ENCODE measurements around the gene CBX3. TPM values are rescaled to one million over a fixed set of nuclear protein-coding genes. Genes with fewer than 3 reads are reported as not detected.
A peak's percentile ranks its signal among the peaks of the same experiment; 100 is the strongest.

CBX3 gene
- total and polyA plus RNA-seq, 10 of the 15 experiments (the other 5 are each of a cell fraction or from before 2014, with no cell fraction given) = 153 to 307 (median 225) TPM

GRCh38 chr7:26198133-26198780 lies 3.3 kb upstream of the CBX3 start (continued):
- TF ChIP-seq ZBTB40 (IDR thresholded peaks at IDR 0.05; ENCODE audit: borderline replicate concordance) (no peak), SUZ12 (IDR thresholded peaks at IDR 0.05; ENCODE audit: unreplicated experiment) (no peak)
- TF ChIP-seq, protein P1, sequence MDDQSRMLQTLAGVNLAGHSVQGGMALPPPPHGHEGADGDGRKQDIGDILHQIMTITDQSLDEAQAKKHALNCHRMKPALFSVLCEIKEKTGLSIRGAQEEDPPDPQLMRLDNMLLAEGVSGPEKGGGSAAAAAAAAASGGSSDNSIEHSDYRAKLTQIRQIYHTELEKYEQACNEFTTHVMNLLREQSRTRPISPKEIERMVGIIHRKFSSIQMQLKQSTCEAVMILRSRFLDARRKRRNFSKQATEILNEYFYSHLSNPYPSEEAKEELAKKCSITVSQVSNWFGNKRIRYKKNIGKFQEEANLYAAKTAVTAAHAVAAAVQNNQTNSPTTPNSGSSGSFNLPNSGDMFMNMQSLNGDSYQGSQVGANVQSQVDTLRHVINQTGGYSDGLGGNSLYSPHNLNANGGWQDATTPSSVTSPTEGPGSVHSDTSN (IDR thresholded peaks at IDR 0.05; ENCODE audit: insufficient replicate concordance, low read depth, low read length) = no peak

DNA sequence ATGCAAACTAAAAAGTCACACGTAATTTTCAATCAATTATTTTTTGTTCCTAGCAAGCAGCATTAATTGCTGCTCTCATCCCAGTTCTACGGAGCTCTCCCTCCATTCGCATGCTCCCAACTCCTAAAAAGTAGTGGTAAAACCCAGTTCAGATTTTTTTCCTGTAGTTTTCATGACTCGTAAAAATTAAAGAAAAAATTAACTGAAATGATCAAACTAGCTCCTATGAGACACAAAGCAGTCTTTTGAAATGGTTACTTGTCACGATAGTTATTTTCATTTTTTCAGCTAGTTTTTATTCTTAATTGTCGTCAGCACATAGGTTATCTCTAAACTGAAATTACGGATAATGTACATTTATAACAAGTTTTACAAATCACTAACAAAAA lies 2.8 kb upstream of the CBX3 start:
- ChIA-PET POLR2A (interaction anchor here (0.6 to 12.7 kb wide), 9 partner anchors 28 to 232 kb away, joined by 3 to 206 read pairs (median 4); partner anchors contain the start of gene NFE2L3), SMC1A (ENCODE audit: uncharacterized antibody, unreplicated experiment) (interaction anchor here (0.6 to 11.0 kb wide), 22 partner anchors 10 to 337 kb away, joined by 3 to 198 read pairs (median 7); partner anchors contain the start of gene NFE2L3), RAD21 (ENCODE audit: unreplicated experiment) (interaction anchor here (0.8 to 12.7 kb wide), 18 partner anchors 10 to 310 kb away, joined by 3 to 164 read pairs (median 7); partner anchors contain the start of genes NFE2L3 and SNX10), CTCF (interaction anchor here (0.5 to 13.1 kb wide), 21 partner anchors 11 to 305 kb away, joined by 3 to 203 read pairs (median 7); partner anchors contain the start of genes NFE2L3 and SNX10)
- Histone ChIP-seq H3K27ac (ENCODE audit: control insufficient read depth, insufficient read depth) (peak overlapping the region; percentile 94), H3K4me3 (peak overlapping the region; percentile 98), H3K9ac (ENCODE audit: control insufficient read depth, insufficient read depth, low read length) (peak overlapping the region; percentile 98), H3K4me2 (ENCODE audit: control insufficient read depth, insufficient read depth) (peak overlapping the region; percentile 31; the same call in 1 of the 2 replicates), H3K36me3 (ENCODE audit: control insufficient read depth in 2 of 2, insufficient read depth in 2 of 2, low read length in 1 of 2) (peaks cover 6 to 27% of the 10 kb centered on the region in 2 experiments), H2AFZ (ENCODE audit: control insufficient read depth, low read depth, low read length) (no peak overlapping the region), H3K4me1 (ENCODE audit: control insufficient read depth, insufficient read depth, low read length) (peaks cover 13% of the 10 kb centered on the region), H3K27me3 (replicated peaks in 1 of 2; ENCODE audit: control insufficient read depth in 2 of 2, insufficient read depth in 2 of 2, low read length in 1 of 2) (no peaks in the 10 kb centered on the region), H3K79me2 (ENCODE audit: control insufficient read depth, insufficient read depth, low read length) (peaks cover 91% of the 10 kb centered on the region), H4K20me1 (ENCODE audit: control insufficient read depth, insufficient read depth) (peaks cover 8% of the 10 kb centered on the region), H3K9me3 (replicated peaks; ENCODE audit: control insufficient read depth, insufficient read depth, low read length) (no peaks in the 10 kb centered on the region; the same call in 2 of the 3 replicates)
- intact Hi-C loops (cut with micrococcal nuclease; ENCODE audit: unreplicated experiment) (no loop called here), in situ Hi-C loops (cut with MboI) (loop anchor here (5.0 to 10.0 kb wide), 3 partner anchors 166 to 306 kb away; no protein-coding TSS in a partner anchor)
- BruUV-seq (replicated peaks) = no TSS peak
- ATAC-seq (no peak), DNase-seq (ENCODE audit: low read depth, low spot score) (no peak), FAIRE-seq (no peak)
- WGBS (ENCODE audit: insufficient coverage, insufficient replicate concordance, low lambda C conversion rate, missing lambda C conversion rate) = 1% methylated on average over 7 of the region's 7 CpGs
- no peak for TF ChIP-seq TCF7 (IDR thresholded peaks at IDR 0.05; ENCODE audit: borderline replicate concordance)
- TF ChIP-seq WRNIP1 (IDR thresholded peaks at IDR 0.05; ENCODE audit: borderline replicate concordance, low read depth, low read length) = 0 out of 2 replicates have a peak, but pooled peaks have one; percentile 75
- TF ChIP-seq ZNF24 (IDR thresholded peaks at IDR 0.05) = no peak
- no peak for TF ChIP-seq RBBP5 (conservative IDR thresholded peaks at IDR 0.05)
- no peak for TF ChIP-seq RFX5 (IDR thresholded peaks at IDR 0.05; ENCODE audit: low read depth, low read length)
- TF ChIP-seq STAT3 (IDR thresholded peaks at IDR 0.05; ENCODE audit: low read depth, low read length) = no peak
- no peak for TF ChIP-seq MXI1 (IDR thresholded peaks at IDR 0.05; ENCODE audit: low read depth, low read length)
- TF ChIP-seq, protein P1 (IDR thresholded peaks at IDR 0.05; ENCODE audit: insufficient replicate concordance, low read depth, low read length) = no peak
- no peak for TF ChIP-seq CBFB (IDR thresholded peaks at IDR 0.05; ENCODE audit: low read depth)
- peak; percentile 73; the same call in 1 of the 2 replicates for TF ChIP-seq TBL1XR1 (IDR thresholded peaks at IDR 0.05; ENCODE audit: low read depth, low read length)
- TF ChIP-seq SREBF1 (IDR thresholded peaks at IDR 0.05; ENCODE audit: low read length) = no peak
- no peak for TF ChIP-seq NR2F1 (conservative IDR thresholded peaks at IDR 0.05)
- peak; percentile 29; the same call in 1 of the 2 replicates for TF ChIP-seq ZBED1 (IDR thresholded peaks at IDR 0.05; ENCODE audit: borderline replicate concordance)
- no peak for TF ChIP-seq HDAC6 (IDR thresholded peaks at IDR 0.05; ENCODE audit: unreplicated experiment)

All from GM12878 (cell line).